Astrocyte of the hippocampus (primary cell): ENCODE results near the gene HOXC6.
"Not testable (repeated sequence)": the region's sequence is repeated elsewhere in the genome, so short reads cannot be mapped to it uniquely, and the experiment has no call there.

ENCODE experiments used
- DNase-seq: peaks from one replicate; pipeline ENCODE4 v3.0.0; 2011; ENCODE audit warnings: low read depth, low spot score

The HOXC6 gene

DNA sequence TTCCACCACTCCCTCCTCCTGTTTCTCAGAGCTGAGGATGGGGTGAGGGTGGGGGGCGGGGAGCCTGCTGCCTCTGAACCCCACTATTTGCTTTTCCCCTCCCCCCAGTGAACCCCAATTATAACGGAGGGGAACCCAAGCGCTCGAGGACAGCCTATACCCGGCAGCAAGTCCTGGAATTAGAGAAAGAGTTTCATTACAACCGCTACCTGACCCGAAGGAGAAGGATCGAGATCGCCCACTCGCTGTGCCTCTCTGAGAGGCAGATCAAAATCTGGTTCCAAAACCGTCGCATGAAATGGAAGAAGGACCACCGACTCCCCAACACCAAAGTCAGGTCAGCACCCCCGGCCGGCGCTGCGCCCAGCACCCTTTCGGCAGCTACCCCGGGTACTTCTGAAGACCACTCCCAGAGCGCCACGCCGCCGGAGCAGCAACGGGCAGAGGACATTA is 26.5 kb downstream of the HOXC6 start:
- no peak for DNase-seq

GRCh38 chr12:54055552-54055951 is 27.3 kb downstream of the HOXC6 start:
- no peak for DNase-seq

DNA sequence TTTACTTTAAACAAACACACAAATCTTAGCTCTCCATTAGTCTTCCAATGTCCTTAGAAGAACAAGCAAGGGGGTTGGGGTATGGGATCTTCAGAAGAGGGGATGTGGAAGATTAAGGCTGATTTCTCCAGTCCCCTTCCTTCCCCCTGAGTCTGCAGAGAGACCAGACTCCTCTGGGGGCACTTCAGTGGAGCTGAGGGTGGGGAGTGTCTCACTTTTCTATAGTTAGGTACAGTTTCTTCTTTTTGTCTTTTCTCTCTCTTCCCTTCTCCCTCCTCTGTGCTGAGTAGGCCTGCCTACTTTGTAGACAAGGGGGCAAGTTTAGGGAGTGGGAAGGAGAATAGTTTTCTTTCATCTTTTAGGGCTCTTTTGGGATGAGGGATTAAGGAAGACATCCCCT is 27.9 kb downstream of the HOXC6 start:
- no peak for DNase-seq

- DNase-seq: no peak
These were observed 30.0 kb downstream of the HOXC6 start for GRCh38 chr12:54058128-54058768.

DNA sequence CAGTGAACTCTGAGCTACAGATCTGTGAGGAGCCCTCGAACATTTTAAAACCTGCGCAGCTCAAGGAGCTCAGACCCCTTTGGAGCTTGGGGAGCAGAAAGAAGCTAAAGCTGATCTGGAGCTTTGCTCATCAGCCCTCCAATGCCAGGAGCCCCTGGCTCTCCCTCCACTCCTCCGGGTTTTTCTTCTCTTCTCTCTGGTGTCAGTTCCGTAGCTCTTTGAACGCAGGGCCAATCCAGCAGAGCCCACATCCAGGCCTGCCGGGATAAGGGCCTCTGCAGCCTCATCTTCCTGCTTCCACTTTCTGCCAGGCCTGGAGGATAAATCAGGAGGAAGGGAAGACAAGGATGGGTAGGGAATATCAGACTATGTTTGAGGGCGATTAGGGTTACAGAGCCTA is 31.4 kb downstream of the HOXC6 start:
- no peak for DNase-seq

DNA sequence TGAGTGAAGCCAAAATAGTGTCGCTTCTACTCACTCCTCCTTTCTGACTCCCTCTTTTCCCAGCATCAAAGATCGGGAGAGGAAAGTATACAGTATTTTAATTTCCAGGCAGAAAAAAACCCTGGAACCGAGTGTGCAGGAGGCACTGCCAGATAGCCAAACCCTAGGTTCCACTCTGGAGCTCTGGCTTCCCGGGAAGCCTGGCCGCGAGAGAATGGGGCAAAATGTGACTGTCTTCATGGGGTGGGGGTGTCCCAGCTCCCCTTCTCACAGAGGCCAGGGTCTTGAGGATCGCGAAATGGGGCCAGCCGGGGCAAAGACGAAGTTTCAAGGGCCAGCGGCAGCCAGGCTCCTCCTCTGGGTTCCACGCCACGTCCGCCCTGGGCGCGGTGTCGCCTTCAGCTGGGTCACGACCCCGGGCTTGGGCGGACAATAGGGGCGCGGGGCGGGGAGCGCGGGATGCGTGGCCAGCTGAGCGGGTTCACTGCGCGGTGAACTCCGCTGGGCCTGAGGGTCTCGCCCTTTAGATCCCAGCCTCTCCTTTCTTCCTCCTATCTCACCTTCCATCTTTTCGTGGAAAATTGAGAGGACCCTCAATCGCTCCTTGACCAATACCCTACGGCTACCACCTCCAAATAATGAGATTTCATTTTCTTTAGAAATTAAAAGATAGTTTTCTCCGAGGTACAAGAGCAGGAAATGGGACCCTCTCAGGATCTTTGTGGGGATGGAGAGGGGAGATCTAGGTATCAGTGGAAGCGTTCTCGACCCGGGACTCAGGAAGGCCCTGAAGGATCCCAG is 32.1 kb downstream of the HOXC6 start:
- DNase-seq: no peak

GRCh38 chr12:54060975-54061778 is 32.9 kb downstream of the HOXC6 start:
- no peak for DNase-seq

DNA sequence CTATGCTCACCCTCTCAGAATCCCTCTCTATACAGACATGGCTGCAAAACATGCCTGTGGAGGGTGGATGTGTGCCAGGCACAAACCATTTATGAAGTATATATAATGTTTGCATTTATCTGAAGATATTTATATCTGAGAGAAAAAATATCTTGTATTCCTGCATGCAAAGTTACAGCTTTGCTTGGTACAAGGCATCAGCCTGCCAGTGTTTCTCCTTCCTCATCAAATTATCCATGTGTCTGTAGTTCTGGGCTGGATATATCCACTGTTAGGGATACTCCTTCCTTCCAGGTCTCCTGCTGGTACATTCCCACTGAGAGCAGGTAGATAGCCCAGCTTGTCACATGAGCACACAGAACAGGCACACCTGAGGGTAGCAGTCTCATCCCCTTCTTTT is 37.4 kb downstream of the HOXC6 start:
- no peak for DNase-seq

DNA sequence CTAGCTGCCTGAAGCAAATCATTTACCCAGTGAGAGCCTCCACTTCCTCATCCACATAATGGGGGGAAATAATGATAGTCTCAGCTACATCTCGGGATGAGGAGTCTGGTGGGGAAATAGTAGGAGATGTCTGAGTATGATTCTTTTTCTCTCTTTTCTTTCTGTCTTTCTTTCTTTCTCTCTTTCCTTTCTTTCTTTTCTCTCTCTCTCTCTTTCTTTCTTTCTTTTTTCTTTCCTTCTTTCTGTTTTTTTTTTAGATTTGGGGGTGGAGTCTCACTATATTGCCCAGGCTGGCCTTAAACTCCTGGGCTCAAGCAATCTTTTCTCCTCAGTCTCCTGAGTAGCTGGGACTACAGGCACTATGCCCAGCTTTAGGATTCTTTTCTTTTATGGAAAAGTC is 38.2 kb downstream of the HOXC6 start:
- DNase-seq: no peak

GRCh38 chr12:54068418-54069070 is 40.3 kb downstream of the HOXC6 start:
- no peak for DNase-seq

DNA sequence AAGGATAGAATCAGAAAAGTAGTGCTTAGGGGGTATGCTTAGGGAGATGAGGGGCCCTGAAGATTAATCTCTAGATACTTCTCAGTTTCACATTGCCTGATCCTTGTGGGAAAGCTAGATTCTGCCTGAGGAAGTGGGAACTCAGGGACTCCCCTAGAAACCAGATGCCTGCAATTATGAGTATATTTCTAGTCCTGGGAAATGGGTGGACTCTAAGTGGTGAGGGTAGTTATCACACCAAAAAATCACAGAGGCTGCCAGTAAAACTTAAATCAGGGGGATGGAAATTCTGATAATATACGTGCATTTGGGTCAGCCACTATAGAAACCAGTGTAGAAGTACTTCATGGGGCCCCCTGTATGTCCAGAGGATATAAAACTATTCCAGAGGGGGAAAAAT is 43.7 kb downstream of the HOXC6 start:
- no peak for DNase-seq

DNA sequence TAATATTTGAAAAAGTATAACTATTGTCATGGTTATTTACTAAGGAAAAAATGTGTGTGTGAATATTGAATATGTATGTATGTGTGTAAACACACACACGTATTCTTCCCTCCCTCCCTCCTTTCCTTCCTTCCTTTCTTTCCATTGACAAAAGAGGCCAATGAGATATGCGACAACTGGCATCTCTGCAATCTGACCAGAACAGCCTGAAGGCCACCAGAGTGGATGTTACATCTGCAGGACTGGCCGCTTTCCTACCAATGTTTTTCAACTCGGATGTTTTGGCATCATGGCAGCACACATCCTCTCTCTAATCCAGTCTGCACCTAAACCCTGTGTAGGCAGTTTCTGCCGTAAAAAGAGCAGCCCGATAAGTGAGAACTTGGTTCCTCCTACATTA is 46.1 kb downstream of the HOXC6 start:
- no peak for DNase-seq

DNA sequence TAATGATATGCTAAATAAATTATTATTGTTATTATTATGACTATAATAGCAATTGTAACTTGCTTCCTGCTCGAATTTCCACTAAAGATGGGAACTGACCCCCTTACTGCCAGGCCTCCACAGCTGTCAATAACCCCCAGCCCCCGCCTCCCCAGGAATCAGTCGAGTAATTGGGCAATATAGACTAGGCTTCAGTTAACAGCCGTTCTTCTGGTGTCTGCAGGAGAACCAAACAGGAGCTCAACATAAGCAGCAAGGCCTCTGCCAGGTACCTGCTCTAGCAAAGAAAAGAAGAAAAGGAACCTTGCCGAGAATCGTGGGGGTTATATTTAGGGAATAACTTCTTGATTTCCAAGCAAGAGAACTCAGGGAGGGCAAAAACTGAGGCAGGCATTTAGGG is 47.2 kb downstream of the HOXC6 start:
- no peak for DNase-seq

DNA sequence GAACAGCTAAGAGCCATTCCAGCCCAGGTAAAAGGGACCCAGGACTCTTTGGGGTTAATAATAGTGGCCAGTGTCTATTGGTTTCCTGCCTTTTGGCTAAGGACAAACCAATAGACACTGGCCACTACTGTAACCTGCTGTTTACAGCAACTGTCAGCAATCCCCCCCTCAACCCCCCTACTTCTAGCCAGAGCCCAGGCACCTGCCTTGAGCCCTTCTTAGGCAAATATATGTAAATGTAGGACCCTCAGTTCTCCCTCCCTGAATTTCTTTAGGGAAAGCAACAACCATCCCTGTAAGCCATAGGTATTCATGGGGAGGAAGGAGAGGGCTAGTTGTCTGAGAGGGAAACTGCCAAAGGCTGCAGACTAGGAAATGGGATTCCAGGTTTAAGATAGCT is 47.7 kb downstream of the HOXC6 start:
- no peak for DNase-seq

- DNase-seq: not testable (repeated sequence)
These were observed 49.6 kb downstream of the HOXC6 start for GRCh38 chr12:54077843-54078242.

GRCh38 chr12:54079115-54079514 is 50.9 kb downstream of the HOXC6 start:
- DNase-seq: not testable (repeated sequence)
